ENCODE data around the gene IQSEC3.

Gene IQSEC3

GRCh38 chr12:78981-79380, 12.4 kb downstream of the IQSEC3 start:
- no peak for DNase-seq (ENCODE audit: low read depth in 3 of 3, low spot score in 1 of 3)

DNA sequence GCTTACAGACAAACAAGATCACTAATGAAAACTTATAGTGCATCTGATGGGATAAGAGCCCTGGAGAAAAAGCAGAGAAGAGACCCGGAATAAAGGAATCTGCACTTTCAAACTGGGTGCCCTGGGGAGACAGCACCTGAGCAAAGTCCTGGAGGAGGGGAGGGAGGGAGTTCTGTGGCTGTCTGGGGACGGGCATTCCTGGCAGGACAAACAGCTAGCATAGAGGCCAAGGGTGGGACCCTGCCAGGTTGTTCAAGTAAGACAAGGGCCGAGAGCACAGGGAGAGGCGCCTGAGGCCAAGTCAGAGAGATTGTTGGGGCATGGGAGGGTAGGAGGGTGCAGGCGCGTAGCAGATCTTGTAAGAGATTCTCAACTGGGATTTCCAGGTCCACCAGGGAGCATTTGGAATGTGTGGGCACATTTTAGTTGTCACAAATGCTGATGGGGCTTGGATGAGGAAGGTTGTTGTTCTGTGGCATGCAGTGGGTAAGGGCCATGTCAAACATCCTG, 14.2 kb downstream of the IQSEC3 start:
- no peak for DNase-seq (ENCODE audit: low read depth in 3 of 3, low spot score in 1 of 3)

DNA sequence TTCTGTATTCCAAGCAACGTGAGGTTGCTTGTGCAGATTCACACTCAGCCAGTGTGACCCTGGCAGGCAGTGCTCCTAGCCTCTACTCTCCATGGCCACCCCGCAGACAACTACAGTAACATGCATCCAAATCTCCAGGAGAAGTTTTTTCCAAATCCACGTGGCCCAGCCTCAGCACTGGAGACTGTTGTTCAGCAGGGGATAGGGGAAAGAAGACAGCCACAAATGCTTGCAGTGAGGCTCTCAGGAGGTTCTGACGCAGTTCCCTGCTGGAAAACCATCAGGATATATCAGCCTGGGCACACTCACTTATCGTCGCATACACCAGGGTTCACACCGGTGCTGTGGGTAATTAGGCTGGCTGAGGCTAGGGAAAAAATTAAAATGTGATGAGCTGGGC, 16.2 kb downstream of the IQSEC3 start:
- no peak for DNase-seq (ENCODE audit: low read depth in 3 of 3, low spot score in 1 of 3)

DNA sequence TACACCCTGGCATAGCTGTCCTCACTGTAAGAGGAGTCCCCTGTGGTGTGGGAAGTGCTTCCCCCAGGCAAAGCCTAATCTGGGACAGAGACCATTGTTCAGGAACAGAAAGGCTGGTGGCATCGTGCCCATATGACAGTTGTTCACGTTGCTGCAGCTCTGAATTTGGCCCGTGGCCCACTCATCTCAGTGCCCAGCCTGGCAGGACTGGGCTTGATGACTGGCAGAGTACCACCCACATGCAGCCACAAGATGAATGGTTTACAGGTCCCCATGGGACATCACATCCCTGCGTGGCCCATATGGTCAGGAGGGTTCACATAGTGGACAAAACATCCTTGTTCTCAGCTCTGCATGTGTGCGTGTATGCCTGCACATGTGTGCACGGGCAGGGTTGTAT, 17.5 kb downstream of the IQSEC3 start:
- DNase-seq (ENCODE audit: low read depth in 3 of 3, low spot score in 1 of 3): no peak

DNA sequence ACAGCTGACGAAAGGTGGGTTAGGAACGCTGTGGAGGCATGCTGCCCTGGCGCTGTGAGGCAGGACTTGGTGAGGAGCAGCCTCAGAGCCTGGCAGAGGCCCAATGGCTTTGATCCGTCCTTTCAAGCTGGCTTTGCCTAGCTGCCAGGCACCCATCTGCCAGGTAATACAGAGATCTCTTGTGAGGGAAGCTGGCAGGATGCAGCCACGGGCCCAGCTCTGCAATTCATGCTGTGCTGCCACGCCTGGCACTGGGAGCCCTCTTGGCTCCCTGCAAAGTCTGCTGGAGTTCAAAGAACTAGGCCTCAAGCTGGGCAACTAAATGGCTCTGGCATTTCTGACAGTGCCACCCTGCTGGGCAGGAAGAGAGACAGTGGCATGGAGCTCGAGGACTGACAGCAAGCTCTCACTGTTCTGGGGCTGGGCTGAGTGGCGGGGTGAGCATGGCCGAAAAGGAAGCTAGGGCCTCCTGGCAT, 18.7 kb downstream of the IQSEC3 start:
- no peak for DNase-seq (ENCODE audit: low read depth in 3 of 3, low spot score in 1 of 3)

DNA sequence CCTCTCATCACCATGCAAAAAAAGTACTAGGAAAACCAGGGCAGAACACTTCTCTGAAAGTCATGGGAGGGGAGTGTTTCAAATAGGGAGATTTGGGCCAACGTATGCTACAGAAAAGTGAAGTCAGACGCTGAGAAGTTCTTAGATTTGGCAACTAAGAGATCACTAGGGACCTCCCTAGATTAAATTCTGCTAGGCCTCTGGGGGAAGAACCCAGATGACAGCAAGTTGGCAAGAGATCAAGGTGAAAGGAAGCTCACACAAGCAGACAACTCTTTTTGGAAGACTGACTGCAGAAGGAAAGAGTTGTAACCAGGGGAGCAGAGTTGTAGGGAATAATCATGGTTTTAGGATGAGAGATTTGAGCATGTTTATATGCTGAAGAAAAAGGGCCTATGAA, 20.7 kb downstream of the IQSEC3 start:
- DNase-seq (ENCODE audit: low read depth in 3 of 3, low spot score in 1 of 3): no peak

GRCh38 chr12:87856-88255, 21.3 kb downstream of the IQSEC3 start:
- no peak for DNase-seq (ENCODE audit: low read depth in 3 of 3, low spot score in 1 of 3)

- DNase-seq (ENCODE audit: low read depth in 3 of 3, low spot score in 1 of 3): no peak
These were observed 23.1 kb downstream of the IQSEC3 start for GRCh38 chr12:89653-90052.

DNA sequence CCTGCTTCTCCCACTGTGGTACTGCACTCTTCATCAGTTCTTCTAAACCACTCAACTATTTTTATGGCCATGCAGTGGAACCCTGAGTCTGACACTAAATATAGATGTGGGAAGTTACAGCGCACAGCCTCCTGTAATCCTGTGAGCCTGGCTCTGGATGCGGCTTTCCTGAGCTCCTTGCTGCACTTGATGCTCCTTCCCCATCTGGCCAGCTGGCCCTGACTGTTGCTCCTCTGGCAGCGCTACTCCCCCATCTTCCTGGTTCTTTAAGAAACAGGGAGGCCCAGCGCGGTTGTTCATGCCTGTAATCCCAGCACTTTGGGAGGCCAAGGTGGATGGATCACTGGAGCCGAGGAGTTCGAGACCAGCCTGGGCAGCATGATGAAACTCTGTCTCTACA, 24.6 kb downstream of the IQSEC3 start:
- no peak for DNase-seq (ENCODE audit: low read depth in 3 of 3, low spot score in 1 of 3)

GRCh38 chr12:93266-94005, 26.9 kb downstream of the IQSEC3 start:
- DNase-seq (ENCODE audit: low read depth in 3 of 3, low spot score in 1 of 3): no peak

- DNase-seq (ENCODE audit: low read depth in 3 of 3, low spot score in 1 of 3): no peak
These were observed 30.0 kb downstream of the IQSEC3 start for GRCh38 chr12:96543-96942.

DNA sequence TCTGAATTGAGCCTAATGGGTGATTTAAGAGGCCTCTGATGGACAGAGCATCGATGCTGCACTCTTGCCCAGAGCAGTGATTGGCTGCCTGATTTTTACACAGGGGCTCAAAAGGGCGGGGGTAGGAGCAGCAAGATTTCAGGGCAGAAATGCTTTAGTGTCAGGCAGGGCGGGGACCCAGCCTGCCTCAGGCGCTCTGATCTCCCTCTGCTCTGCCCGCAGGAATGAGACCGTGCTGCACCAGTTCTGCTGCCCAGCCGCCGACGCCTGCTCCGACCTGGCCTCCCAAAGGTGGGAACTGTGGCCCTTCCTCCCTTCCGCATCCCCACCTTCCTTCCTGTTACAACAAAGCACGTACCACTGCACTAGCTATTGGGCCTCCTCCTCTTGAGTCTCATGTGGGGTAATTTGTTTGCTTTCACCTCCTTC, 32.4 kb downstream of the IQSEC3 start:
- DNase-seq (ENCODE audit: low read depth in 3 of 3, low spot score in 1 of 3): no peak

DNA sequence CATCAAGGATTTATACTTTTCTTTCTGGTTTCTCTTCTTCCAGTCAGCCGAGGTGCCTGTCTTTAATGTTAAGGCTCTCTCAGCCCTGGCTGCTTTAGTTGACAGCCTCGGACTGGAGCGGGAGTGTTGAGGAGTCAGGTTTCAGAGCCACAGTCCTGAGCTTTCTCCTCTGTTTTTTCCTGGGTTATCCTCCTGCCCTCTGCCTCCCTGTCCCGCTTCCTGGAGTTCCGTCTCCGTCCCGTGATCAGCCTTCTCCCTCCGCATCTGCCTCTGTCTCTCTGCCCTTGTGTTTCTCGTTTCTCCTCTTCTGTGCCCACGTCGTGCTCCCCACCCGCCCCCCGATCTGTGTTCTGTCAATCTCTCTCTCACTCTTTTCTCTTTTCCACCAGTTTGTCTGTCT, 33.0 kb downstream of the IQSEC3 start:
- DNase-seq (ENCODE audit: low read depth in 3 of 3, low spot score in 1 of 3): no peak

- DNase-seq (ENCODE audit: low read depth in 3 of 3, low spot score in 1 of 3): no peak
These were observed 35.7 kb downstream of the IQSEC3 start for GRCh38 chr12:101969-102878.

- DNase-seq (ENCODE audit: low read depth in 3 of 3, low spot score in 1 of 3): no peak
These were observed 36.3 kb downstream of the IQSEC3 start for GRCh38 chr12:102879-103168.

DNA sequence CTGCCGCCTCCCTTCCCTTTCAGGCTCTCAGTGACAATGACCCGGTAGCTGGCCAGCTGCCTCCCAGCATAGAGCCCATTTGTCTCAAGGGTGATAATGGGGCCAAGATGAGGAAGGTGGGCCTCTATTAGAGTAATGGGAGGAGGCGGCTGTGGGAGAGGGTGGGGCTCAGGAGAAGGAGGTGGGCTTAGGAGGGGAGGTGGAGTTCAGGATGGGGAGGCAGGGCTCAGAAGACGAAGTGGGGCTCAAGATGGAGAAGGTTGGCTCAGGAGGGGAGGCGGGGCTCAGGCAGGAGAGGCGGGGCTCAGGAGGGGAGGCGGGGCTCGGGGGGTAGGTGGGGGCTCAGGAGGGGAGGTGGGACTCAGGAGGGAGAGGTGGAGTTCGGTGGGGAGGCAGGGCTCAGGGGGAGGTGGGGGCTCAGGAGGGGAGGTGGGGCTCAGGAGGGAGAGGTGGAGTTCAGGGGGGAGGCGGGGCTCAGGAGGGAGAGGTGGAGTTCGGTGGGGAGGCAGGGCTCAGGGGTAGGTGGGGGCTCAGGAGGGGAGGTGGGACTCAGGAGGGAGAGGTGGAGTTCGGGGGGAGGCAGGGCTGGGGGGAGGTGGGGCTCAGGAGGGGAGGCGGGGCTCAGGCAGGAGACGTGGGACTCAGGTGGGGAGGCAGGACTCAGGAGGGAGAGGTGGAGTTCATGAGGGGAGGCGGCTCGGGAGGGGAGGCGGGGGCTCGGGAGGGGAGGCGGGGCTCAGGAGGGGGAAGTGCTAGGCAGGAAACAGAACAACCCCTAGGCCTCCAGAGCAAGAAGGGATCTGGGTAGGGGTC, 36.8 kb downstream of the IQSEC3 start:
- DNase-seq (ENCODE audit: low read depth in 3 of 3, low spot score in 1 of 3): no peak

GRCh38 chr12:104551-105081, 38.0 kb downstream of the IQSEC3 start:
- DNase-seq (ENCODE audit: low read depth in 3 of 3, low spot score in 1 of 3): no peak

- DNase-seq (ENCODE audit: low read depth in 3 of 3, low spot score in 1 of 3): no peak
These were observed 39.1 kb downstream of the IQSEC3 start for GRCh38 chr12:105696-106095.

DNA sequence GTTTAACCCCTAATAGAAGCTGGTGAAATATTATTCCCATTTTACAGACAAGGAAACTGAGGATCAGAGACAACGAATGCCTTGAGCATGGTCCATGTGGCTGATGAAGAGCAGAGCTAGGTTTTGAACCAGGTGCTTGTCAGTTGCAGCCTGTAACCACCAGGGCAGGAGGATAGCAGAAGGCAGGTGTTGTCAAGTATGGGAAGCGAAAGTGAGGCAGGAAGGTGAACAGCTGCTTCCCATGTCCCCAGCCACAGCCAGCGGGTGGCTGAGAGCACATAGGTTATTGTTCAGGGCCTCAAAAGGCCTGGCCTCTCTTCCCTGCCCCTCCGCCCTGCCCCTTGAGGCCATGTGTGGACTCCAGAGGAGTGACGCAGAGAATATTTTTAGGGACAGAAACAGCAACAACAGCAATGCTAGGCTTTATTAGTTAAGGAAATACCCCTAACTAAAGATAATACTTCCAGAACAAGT, 39.6 kb downstream of the IQSEC3 start:
- no peak for DNase-seq (ENCODE audit: low read depth in 3 of 3, low spot score in 1 of 3)

GRCh38 chr12:108594-108993, 42.0 kb downstream of the IQSEC3 start:
- no peak for DNase-seq (ENCODE audit: low read depth in 3 of 3, low spot score in 1 of 3)

DNA sequence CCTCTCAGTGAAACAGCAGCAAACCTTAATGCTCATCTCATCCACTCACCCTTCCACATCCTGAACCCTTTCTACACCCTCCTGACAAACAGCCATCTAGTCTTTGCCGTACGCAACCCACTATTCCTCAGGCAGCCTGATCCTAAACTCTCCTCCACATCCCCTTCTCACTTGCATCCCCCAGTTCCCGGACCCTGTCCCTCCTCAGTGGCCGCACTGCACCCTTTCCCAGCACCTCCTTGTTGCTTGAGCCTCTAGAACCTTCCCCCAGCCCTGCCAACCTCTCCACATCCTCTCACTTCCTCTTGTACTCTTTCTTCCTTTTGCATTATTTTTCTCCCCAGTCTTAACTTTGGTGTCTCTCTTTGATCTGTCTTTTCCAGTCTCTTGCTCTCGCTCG, 42.9 kb downstream of the IQSEC3 start:
- DNase-seq (ENCODE audit: low read depth in 3 of 3, low spot score in 1 of 3): no peak

All from stimulated activated CD4-positive, alpha-beta T cell treated with anti-CD3 and anti-CD28 coated beads, TNF-alpha, amount 100 ng/mL, for 1 hour (primary cell).